Fibroblast of lung (primary cell): Measurements from ENCODE around the gene NACC1. TPM values are rescaled to one million over a fixed set of nuclear protein-coding genes. Genes with fewer than 3 reads are reported as not detected.

Source experiments
- DNase-seq, 2 donors: peaks; one replicate each; pipeline versions ENCODE4 v3.0.0 to v3.0.0-alpha.2; 2010; ENCODE audit warnings: low read depth in 2 of 2
- H2AFZ ChIP-seq: 2 replicates; pipeline ENCODE4 v1.5.1; 2012; ENCODE audit warnings: low read length, control low read depth, inconsistent platforms
- H3K27ac ChIP-seq: 2 replicates; pipeline ENCODE4 v1.5.1; 2011; ENCODE audit warnings: low read length, control low read depth; ENCODE audit not compliant: insufficient read depth
- H3K27me3 ChIP-seq: 2 replicates; pipeline ENCODE4 v1.5.1; 2011; ENCODE audit warnings: mild to moderate bottlenecking, low read length; ENCODE audit not compliant: control insufficient read depth, insufficient read depth
- H3K36me3 ChIP-seq: 2 replicates; pipeline ENCODE4 v1.5.1; 2011; ENCODE audit warnings: low read length; ENCODE audit not compliant: control insufficient read depth, insufficient read depth
- H3K4me1 ChIP-seq: 2 replicates; pipeline ENCODE4 v1.5.1; 2011; ENCODE audit warnings: low read length; ENCODE audit not compliant: control insufficient read depth, insufficient read depth; ENCODE audit errors: extremely low read depth
- H3K4me2 ChIP-seq: 2 replicates; pipeline ENCODE4 v1.5.1; 2011; ENCODE audit warnings: low read length, control low read depth; ENCODE audit not compliant: insufficient read depth; ENCODE audit errors: extremely low read depth
- H3K4me3 ChIP-seq, 4 experiments: fragments of 200-600 bp in 1 of 4; sonication (generic) in 1 of 4; replicated peaks in 1 of 4; 2 replicates each; pipeline ENCODE4 v1.5.1; 2011 to 2016; ENCODE audit warnings: low read length in 4 of 4, low read depth in 3 of 4, mild to moderate bottlenecking in 3 of 4, control low read depth in 2 of 4, inconsistent platforms in 1 of 4, mixed read lengths in 1 of 4; ENCODE audit not compliant: insufficient read depth in 1 of 4; ENCODE audit errors: control extremely low read depth in 1 of 4
- H3K79me2 ChIP-seq: 2 replicates; pipeline ENCODE4 v1.5.1; 2012; ENCODE audit warnings: mild to moderate bottlenecking, low read length, inconsistent platforms; ENCODE audit not compliant: control insufficient read depth, insufficient read depth
- H3K9ac ChIP-seq: 2 replicates; pipeline ENCODE4 v1.5.1; 2011; ENCODE audit warnings: mild to moderate bottlenecking, low read length, control low read depth; ENCODE audit not compliant: insufficient read depth
- H3K9me3 ChIP-seq: 2 replicates; pipeline ENCODE4 v1.5.1; 2012; ENCODE audit warnings: low read depth, low read length; ENCODE audit not compliant: control insufficient read depth, insufficient read depth
- H4K20me1 ChIP-seq: 2 replicates; pipeline ENCODE4 v1.5.1; 2011; ENCODE audit warnings: low read length; ENCODE audit not compliant: control insufficient read depth, insufficient read depth; ENCODE audit errors: extremely low read depth
- EZH2 ChIP-seq: IDR thresholded peaks from 2 replicates; pipeline ENCODE4 v1.5.1; 2012; ENCODE audit warnings: low read length, control low read depth, mild to moderate bottlenecking; ENCODE audit errors: missing control alignments
- polyA plus RNA-seq, 2 donors: library from polyadenylated mRNA; depleted of rRNA in 1 of 2; stranded (reverse) in 1 of 2; unstranded in 1 of 2; fragments of >200 nt; gene quantifications; 2 replicates each; pipeline ENCODE4 v1.2.1, GENCODE V29; 2011 to 2012; ENCODE audit warnings: missing spikeins in 1 of 2
- total RNA-seq: library from RNA; depleted of rRNA; stranded (reverse); fragments of >200 nt; gene quantifications from 2 replicates; pipeline ENCODE4 v1.2.1, GENCODE V29; 2014
- TF ChIP-seq, protein P1 (sequence below), 2 donors: IDR thresholded peaks in 1 of 2; conservative IDR thresholded peaks in 1 of 2; 1 replicate in 1 of 2; 2 replicates in 1 of 2; pipeline ENCODE4 v1.5.1; 2011 to 2012; ENCODE audit warnings: low read length in 2 of 2, control low read depth in 1 of 2, inconsistent platforms in 1 of 2, low read depth in 1 of 2, mild to moderate bottlenecking in 1 of 2

NACC1 gene
- total and polyA plus RNA-seq, 2 donors (not counting 1 experiment from before 2014, with no cell fraction given), result 31.9 to 33.5 TPM

DNA sequence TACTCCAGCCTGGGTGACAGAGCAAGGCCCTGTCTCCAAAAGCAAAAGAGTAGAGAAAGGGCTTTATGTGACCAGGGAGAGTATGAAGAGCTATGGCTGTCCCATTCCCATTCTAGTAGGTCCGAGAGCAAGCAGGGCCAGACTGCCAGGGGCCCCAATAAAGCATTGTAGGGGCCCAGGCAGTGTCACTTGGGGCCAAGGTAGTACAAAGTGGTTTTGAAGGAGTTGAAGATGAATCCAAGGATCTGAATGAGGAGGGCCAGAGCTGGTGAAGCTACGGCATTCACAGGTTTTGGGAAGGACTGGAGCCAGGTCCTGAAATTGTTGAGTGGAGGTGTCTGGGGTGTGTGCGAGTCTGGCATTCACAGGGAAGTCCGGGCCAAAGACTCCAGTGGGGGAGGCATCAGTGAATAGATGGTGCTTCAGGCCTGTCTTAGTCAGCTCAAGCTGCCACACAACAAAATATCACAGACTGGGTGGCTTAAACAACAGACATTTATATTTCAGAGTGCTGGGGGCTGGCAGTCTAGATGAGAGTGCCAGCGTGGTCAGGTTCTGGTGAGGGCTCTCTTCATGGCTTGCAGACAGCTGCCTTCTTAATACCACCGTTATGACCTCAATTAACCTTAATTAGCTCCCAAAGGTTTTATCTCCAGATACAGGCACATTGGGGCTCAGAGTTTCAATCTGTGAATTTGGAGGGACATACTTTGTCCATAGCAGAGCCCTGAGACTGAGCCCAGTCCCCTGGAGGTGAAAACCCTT lies 9.9 kb downstream of the NACC1 start:
- Histone ChIP-seq H3K27ac (no peak overlapping the region), H3K4me3 (no peak overlapping the region), H4K20me1 (no peaks in the 10 kb centered on the region), H3K27me3 (no peaks in the 10 kb centered on the region), H3K9ac (no peak overlapping the region), H3K9me3 (no peaks in the 10 kb centered on the region), H3K36me3 (peaks cover 2% of the 10 kb centered on the region), H3K4me2 (no peak overlapping the region), H3K79me2 (peaks cover 76% of the 10 kb centered on the region), H3K4me1 (no peaks in the 10 kb centered on the region), H2AFZ (no peak overlapping the region)
- no peak for DNase-seq
- no peak for TF ChIP-seq EZH2
- TF ChIP-seq, protein P1, sequence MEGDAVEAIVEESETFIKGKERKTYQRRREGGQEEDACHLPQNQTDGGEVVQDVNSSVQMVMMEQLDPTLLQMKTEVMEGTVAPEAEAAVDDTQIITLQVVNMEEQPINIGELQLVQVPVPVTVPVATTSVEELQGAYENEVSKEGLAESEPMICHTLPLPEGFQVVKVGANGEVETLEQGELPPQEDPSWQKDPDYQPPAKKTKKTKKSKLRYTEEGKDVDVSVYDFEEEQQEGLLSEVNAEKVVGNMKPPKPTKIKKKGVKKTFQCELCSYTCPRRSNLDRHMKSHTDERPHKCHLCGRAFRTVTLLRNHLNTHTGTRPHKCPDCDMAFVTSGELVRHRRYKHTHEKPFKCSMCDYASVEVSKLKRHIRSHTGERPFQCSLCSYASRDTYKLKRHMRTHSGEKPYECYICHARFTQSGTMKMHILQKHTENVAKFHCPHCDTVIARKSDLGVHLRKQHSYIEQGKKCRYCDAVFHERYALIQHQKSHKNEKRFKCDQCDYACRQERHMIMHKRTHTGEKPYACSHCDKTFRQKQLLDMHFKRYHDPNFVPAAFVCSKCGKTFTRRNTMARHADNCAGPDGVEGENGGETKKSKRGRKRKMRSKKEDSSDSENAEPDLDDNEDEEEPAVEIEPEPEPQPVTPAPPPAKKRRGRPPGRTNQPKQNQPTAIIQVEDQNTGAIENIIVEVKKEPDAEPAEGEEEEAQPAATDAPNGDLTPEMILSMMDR (conservative IDR thresholded peaks at IDR 0.05 in 1 of 2, IDR thresholded peaks at IDR 0.05 in 1 of 2; ENCODE audit: low read depth in 1 of 2, low read length in 2 of 2), result no peak

DNA sequence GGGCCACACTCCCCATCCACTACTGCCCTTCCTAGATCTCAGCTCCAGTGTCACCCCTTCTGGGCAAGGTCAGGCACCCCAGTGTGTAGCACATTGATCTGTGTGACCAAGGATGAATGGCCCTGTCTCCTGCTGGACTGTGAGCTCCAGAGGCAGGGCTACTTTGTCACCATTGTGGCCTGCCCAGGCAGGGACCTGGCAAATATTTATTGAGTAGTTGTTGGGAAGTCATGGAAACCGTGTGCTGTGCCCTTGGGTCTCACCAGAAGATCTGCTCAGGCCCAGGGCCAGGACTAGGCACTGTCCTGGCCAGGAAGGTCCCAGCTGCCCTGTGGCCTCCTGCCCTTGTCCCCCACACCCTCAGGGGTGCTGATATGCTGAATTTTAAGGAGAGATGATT lies 10.5 kb downstream of the NACC1 start:
- no peaks in the 10 kb centered on the region for H3K27me3 ChIP-seq
- no peak overlapping the region for H3K27ac ChIP-seq
- DNase-seq, result no peak
- H3K79me2 ChIP-seq, result peaks cover 74% of the 10 kb centered on the region
- no peaks in the 10 kb centered on the region for H4K20me1 ChIP-seq
- H3K36me3 ChIP-seq, result peaks cover 2% of the 10 kb centered on the region
- no peaks in the 10 kb centered on the region for H3K9me3 ChIP-seq
- H3K4me1 ChIP-seq, result no peaks in the 10 kb centered on the region
- H3K4me2 ChIP-seq, result no peak overlapping the region
- H2AFZ ChIP-seq, result no peak overlapping the region
- H3K9ac ChIP-seq, result no peak overlapping the region
- no peak overlapping the region for H3K4me3 ChIP-seq
- no peak for TF ChIP-seq EZH2
- TF ChIP-seq, protein P1 (conservative IDR thresholded peaks at IDR 0.05 in 1 of 2, IDR thresholded peaks at IDR 0.05 in 1 of 2; ENCODE audit: low read depth in 1 of 2, low read length in 2 of 2), result no peak

DNA sequence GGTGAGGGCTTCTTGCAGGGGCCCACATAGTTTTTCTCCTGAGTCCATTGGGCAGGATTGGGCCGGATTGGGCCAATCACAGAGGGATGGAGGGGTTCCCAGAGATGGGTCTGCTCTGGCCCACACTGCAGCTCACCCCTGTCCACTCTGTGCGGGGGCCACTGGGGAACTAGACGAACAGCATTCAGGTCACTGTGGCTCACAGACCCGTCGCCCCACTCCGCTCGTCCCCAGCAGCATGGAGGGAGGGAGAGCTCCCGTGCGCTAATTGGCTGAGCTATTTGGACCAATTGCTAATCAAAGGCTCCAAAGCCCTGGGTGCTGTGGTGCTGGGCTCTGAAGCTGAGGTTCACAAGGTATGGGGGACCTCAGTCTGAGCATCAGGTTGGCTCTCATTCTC lies 11.3 kb downstream of the NACC1 start:
- Histone ChIP-seq H3K27me3 (no peaks in the 10 kb centered on the region), H3K4me3 (no peak overlapping the region), H3K79me2 (peaks cover 76% of the 10 kb centered on the region), H3K36me3 (peaks cover 2% of the 10 kb centered on the region), H3K4me1 (no peaks in the 10 kb centered on the region), H3K27ac (no peak overlapping the region), H4K20me1 (no peaks in the 10 kb centered on the region), H3K4me2 (no peak overlapping the region), H3K9me3 (no peaks in the 10 kb centered on the region), H3K9ac (no peak overlapping the region), H2AFZ (no peak overlapping the region)
- TF ChIP-seq, protein P1 (conservative IDR thresholded peaks at IDR 0.05 in 1 of 2, IDR thresholded peaks at IDR 0.05 in 1 of 2; ENCODE audit: low read depth in 1 of 2, low read length in 2 of 2), result no peak
- no peak for TF ChIP-seq EZH2
- DNase-seq, result no peak
